D341Med (cell line): ENCODE results near the gene PAQR4.

Source experiments
- DNase-seq: peaks from one replicate; pipeline ENCODE4 v3.0.0; 2012; ENCODE audit warnings: low spot score

Gene PAQR4

DNA sequence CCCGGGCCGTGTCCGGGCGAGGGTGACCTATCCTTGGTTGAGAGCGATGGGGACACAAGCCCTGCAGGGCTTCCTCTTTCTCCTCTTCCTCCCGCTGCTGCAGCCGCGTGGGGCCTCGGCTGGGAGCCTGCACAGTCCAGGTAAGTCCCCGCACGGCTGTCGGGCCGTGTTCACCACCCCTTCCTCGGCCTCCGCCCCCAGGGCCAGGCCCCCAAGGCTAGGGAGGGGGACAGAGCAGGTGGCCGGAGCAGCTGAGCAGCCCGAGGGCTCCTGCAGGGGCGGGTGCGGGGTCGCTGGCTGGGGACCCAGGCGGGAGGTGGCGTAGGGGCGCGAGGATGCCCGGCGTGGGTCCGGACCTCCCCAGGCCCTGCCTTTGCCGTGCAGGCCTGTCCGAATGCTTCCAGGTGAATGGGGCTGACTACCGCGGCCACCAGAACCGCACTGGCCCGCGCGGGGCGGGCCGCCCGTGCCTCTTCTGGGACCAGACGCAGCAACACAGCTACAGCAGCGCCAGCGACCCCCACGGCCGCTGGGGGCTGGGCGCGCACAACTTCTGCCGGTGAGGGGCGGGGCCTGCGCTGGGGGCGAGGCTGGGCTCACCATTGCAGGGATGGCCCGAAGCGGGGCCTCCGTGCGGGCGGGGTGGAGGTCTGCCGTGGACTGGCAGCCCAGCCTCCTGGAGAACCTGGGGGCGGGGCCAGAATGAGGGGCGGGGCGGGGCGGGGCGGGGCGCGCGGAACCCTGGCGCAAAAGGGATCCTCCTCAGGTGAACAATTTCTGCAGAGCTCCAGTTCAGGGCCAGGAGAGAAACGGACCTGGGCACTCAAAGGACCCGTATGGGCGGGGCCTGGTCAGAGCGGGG is 4.4 kb upstream of the PAQR4 start:
- peak; percentile 91 for DNase-seq

DNA sequence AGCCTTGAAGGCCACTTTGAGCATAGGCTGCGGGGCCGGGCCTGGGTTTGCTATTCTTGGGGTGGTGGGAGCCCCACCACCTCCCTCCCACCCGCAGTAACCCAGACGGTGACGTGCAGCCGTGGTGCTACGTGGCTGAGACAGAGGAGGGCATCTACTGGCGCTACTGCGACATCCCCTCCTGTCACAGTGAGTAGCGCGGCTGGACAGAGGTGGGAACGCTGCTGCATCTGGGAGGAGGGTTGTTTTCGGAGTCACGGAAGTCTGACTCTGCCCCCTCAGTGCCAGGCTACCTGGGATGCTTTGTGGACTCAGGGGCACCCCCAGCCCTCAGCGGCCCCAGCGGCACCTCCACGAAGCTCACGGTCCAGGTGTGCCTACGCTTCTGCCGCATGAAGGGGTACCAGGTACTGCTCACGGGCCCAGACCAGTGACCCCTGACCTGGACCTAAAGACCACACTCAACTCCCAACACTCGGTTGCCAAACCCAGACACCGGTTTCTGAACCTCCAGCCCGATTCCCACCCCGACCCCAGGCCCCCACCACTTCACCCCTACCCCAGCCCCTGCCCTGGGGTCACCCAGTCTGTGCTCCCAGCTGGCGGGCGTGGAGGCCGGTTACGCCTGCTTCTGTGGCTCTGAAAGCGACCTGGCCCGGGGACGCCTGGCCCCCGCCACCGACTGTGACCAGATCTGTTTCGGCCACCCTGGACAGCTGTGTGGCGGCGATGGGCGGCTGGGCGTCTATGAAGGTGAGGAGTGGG is 2.9 kb upstream of the PAQR4 start:
- no peak for DNase-seq

GRCh38 chr16:2966808-2967191 is 2.3 kb upstream of the PAQR4 start:
- DNase-seq, result no peak

DNA sequence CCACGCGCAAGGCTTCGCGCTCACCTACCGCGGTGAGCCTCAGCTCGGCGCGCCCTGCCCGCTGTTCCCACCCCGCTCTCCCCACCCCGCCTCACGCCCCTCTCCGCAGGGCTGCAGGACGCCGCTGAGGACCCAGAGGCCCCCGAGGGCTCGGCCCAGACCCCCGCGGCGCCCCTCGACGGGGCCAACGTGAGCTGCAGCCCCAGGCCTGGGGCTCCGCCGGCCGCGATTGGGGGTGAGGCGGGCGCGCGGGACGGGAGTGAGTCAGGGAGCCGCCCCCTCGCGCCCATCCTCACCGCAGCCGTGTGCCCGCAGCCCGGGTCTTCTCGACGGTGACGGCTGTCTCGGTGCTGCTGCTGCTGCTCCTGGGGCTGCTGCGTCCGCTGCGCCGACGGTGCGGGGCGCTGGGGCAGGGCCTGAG is 1.9 kb upstream of the PAQR4 start:
- no peak for DNase-seq

GRCh38 chr16:2967721-2968161 is 1.4 kb upstream of the PAQR4 start:
- DNase-seq, result no peak

- no peak for DNase-seq
These were observed 795 bp upstream of the PAQR4 start for GRCh38 chr16:2968368-2968737.

DNA sequence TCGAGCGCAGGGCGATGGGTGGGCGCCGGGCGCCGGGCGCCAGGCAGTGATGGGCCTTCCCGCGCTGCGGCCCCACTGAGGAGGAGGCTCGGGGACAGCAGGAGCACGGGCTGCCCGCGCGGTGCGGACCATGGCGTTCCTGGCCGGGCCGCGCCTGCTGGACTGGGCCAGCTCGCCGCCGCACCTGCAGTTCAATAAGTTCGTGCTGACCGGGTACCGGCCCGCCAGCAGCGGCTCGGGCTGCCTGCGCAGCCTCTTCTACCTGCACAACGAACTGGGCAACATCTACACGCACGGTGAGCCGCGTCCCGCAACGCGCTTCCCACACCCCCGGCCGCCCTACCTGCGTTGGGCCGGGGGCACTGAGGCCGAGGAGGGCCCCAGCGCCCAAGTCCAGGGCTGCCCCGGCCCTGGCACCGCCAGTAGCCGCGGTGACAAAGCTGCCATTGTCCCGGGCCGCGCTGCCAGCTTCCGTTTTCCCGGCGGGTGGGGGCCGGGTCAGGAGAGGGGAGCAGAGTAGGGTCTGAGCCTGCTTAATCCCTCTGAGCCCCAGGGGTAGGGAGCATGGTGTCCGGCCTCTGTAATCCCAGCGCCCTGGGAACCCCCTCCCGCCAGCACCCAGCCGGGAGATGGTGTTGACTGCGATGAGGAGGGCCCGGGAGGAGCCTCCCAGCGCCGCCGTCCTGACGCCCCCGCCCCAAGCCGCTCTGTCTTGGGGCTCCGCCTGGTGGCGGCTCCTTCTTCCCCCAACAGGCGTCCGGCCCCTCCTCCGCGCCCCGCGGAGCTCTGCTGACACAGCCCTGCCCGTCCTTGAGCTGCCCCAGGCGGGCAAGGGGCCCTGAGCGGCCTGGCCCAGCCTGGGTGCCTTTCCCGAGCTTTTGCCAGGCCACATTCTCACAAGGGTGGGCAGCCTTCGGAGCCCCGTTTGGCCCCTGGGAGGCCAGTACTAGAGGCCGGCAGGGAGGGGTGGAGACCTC is 685 bp downstream of the PAQR4 start:
- peak; percentile 85 for DNase-seq

DNA sequence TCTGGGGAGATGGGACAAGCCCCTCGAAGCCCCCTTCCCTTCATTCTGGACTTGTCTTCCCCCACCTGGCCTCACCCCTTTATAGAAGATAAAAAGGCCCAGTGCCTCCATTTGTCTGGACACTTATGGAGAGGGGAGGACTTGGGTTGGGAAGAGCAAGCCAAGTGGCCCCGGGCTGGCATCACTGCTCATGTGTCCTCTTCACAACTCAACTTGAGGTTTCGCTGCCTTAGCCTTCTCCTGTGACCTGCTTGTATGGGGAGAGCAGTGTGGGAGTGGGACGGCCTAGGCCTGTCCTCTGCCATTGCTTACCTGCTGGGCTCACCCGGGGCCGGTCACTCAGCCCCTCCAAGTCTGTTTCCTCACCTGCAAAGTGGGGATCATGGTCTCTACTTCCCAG is 1.4 kb downstream of the PAQR4 start:
- no peak for DNase-seq

DNA sequence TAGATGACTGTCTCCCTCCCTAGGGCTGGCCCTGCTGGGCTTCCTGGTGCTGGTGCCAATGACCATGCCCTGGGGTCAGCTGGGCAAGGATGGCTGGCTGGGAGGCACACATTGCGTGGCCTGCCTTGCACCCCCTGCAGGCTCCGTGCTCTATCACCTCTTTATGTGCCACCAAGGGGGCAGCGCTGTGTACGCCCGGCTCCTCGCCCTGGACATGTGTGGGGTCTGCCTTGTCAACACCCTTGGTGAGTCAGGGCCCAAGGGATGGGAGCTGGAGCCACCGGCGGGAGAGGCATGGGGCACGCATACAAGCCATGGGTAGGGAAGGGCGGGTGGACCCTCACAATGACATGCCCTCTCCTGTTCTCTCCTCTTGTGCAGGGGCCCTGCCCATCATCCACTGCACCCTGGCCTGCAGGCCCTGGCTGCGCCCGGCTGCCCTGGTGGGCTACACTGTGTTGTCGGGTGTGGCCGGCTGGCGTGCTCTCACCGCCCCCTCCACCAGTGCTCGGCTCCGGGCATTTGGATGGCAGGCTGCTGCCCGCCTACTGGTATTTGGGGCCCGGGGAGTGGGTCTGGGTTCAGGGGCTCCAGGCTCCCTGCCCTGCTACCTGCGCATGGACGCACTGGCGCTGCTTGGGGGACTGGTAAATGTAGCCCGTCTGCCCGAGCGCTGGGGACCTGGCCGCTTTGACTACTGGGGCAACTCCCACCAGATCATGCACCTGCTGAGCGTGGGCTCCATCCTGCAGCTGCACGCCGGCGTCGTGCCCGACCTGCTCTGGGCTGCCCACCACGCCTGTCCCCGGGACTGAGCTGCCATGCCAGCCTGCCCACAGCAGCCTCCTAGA is 2.2 kb downstream of the PAQR4 start:
- DNase-seq, result no peak

- no peak for DNase-seq
These were observed 3.0 kb downstream of the PAQR4 start for GRCh38 chr16:2971985-2972784.

DNA sequence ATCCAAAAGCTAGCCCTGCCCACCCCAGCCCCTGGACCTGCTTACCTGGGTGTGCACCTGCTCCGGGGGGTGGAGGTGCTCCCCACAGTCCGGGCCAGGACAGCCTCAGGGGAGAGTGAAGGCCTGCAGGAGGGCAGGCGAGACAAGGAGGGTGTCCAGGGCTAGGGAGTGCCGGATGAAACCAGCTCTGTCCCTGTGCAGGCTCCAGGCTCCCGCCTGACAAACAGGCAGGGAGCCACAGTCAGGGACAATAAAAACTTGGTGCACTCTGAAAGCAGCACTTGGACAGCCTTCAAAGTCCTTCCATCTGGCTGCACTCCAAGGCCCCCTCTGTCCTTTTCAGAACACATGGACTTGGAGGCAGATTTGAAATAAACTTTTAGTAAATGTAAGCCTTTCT is 3.9 kb downstream of the PAQR4 start:
- no peak for DNase-seq

- DNase-seq, result no peak
These were observed 4.6 kb downstream of the PAQR4 start for GRCh38 chr16:2973605-2974318.

- DNase-seq, result no peak
These were observed 5.3 kb downstream of the PAQR4 start for GRCh38 chr16:2974319-2975056.

- no peak for DNase-seq
These were observed 6.1 kb downstream of the PAQR4 start for GRCh38 chr16:2975161-2975795.

DNA sequence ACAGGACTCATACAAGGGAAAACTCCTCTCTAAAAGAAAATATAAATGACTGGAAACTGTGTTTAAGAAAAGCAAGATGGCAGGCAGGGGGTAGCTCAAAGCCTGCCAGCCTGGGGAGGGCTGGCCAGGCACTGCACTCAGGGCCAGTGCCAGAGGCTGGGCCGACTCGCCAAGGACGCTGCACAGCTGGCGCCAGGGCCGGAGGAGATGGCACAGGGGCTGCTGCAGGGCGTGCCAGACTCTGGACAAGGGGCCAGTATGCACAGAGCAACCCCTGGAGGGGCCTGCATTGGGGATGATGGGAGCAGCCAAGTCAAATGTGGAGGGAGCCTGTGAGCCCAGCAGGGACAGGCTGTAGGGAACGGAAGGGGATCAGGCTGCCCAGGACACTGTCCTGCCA is 7.1 kb downstream of the PAQR4 start:
- DNase-seq, result no peak

- DNase-seq, result no peak
These were observed 7.5 kb downstream of the PAQR4 start for GRCh38 chr16:2976673-2977072.

GRCh38 chr16:2977440-2977839 is 8.3 kb downstream of the PAQR4 start:
- no peak for DNase-seq

DNA sequence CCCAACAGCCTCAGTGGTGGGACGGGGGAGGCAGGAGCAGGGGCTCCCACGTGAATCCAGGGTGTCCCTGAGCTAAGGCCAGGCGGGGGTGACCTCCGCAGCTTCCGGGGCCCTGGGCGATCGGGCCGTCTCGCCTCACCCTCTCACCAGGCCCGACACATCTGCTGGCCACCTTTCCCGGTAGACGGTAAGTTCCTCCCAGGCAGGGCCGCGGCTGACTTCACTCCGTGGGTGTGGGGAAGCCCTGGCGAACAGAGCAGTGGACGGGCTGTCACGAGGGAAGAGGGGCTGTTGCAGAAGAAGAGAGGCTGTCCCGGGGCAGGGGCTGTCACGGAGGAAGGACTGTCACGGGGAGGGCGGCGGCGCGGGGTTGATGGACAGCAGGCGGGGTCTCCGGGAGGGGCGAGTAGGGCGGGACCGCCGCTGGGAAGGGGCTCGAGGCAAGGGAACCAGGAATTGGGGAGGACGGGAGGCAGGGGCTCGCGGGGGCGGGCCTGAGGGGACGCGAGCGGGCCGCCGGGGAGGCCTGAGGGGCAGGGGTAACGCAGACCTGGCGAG is 10.6 kb downstream of the PAQR4 start:
- no peak for DNase-seq
